Fibroblast of skin of right biceps (primary cell): Measurements from ENCODE around the gene ROBO1.

Source experiments
- DNase-seq: peaks from one replicate; pipeline ENCODE4 v3.0.0-alpha.2; 2013

The ROBO1 gene

DNA sequence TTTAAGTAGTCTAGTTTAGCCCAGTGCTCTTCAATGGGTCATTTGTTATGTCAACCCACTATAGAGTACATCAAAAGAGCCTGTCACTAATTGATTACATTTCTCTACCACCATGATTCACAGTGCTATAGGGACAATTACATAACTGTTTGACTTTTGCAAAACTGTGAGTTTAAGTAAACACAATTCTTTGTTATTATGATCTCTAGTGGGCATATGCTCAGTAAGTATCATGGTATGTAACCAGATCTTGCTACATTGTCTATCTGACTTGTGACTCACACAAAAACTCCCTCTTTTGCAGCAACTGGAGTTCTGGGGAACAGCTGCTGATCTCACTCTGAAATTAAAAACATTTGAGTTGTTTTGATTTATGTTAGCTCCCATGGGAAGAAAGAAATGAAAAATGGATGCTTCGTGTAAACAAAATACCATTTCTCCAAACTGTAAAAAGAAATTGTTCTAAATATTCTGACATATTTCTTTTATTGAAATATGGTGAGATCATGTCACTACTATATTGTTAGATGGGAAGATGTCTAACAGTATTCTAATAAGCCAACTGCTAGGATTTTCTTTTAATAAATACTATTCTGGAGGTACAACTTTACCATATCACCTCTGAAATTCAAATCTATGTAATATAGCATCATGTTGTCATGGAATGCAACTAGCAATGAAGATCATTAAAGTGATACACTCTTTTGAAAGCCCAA is 470.4 kb downstream of the ROBO1 start:
- peak; percentile 90 for DNase-seq

GRCh38 chr3:79286882-79287281 is 480.9 kb downstream of the ROBO1 start:
- peak; percentile 75 for DNase-seq

GRCh38 chr3:79285871-79286270 is 481.9 kb downstream of the ROBO1 start:
- no peak for DNase-seq

DNA sequence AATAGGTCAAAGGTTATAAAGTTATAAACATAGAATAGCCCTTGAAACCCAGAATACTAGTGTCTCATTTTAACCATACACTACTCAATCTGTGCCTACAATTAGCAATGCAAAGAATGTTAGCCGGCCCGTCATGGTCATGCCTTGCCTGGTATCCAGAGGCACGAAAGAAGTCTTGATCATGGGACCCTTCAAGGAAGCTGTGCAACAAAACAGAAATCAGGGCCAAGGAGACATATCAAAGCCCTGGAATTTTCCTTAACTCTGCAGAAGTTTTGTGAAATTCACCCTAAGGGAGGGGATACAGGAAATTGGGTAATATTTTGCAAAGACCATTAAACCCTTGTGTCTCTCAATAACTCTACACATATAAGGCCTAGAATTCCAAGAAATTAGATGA is 482.4 kb downstream of the ROBO1 start:
- DNase-seq = no peak

- DNase-seq = no peak
Observed at GRCh38 chr3:79284781-79285180, 483.0 kb downstream of the ROBO1 start.

DNA sequence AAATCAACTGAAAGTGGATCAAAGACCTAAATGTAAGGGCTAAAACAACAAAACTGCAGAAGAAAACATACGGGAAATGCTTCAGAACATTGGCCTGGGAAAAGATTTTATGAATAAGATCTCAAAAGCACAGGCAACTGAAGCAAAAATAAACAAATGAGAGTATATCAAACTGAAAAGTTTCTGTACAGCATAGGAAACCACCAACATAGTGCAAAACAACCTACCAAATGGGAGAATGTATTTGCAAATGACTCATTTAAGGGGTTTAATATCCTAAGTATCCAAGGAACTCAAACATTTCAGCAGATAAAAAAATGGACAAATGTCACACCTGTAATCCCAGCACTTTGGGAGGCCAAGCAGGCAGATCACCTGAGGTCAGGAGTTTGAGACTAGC is 489.1 kb downstream of the ROBO1 start:
- DNase-seq = no peak

DNA sequence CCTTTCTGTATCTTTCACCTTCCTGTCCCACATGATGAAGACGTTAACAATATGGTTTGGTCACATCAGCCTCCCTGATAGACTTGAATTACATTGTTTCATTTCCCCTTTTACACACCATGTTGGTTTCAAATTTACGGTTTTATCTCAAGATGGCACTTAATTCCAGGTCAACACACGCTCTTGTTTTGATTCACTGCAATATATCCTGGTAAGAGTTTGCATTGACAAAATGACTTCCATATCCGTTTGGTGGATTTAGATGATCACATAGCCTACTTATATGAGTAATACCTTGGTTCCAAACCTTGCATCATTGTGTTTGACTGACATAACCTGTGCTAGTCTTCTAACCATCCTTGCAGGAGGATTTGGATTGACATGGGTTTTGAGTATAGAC is 499.4 kb downstream of the ROBO1 start:
- DNase-seq = no peak

DNA sequence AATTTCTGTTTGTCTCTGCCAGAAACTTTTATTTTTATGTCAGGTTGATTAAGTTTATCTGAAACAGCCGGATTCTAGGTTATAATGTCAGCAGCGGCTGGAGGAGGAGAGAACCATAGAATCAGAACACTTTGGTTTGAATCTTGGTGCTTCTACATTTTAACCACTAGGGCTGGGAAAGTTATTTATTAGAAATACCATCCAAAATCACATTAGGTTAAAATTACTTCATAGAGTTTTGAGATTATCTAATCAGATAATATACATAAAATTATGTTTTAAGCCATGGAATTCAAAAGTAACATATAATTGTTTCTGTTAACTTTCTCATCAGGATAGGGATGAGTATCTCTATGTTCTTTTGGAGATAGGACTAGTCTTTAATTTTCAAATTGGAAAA is 502.9 kb downstream of the ROBO1 start:
- DNase-seq = no peak

DNA sequence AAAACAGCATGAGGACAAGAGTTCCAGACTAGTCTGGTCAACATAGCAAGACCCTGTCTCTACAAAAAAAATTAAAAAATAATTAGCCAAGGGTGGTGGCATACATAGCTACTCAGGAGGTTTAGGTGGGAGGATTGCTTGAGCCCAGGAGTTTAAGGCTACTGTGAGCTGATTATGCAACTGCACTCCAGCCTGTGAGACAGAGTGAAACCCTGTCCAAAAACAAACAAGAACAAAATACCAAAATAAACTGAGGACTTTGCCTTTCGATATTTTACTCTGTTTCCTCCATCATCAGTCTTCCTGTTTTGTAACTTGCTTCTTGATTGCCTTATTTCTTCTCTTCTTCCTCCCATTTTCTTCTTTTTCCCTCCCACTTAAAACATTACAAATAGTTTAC is 504.4 kb downstream of the ROBO1 start:
- DNase-seq = no peak

GRCh38 chr3:79258479-79258878 is 509.3 kb downstream of the ROBO1 start:
- peak; percentile 42 for DNase-seq

DNA sequence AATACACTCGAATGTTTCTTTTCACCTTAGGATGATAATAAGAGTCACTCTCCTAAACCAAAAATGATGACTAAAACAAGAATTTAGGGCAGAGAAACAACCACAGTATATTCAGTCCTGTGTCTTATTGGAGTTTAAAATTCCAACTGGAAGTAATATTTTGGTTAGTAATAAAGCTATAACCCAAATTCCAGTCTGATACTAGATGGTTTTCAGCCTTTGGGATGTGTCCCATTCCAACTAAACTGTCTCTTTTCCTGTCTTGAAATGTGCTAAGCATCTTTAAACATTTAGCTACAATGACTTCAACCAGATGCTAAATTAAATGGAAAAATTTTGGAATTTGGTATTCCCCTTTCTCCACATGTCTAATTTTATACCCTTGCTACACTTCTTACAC is 510.0 kb downstream of the ROBO1 start:
- DNase-seq = peak; percentile 40

DNA sequence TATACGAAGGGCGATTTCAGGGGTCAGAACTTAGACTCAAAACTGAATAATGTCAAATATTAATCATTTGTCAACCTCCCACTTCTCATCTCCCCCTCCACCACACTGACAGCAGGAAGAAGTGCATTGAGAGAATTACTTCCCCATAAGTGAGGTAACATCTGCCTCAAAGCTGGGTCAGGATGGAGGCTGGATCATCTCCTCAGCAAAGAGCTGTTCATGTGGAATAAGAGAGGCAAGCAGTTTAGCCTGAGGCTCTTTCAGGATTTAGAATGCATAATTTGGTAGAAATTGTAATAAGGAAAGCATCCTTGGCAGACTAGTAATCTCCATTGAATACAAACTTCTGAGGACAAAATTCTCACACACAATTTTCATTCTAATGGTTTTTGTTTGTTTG is 512.1 kb downstream of the ROBO1 start:
- no peak for DNase-seq

GRCh38 chr3:79255292-79255691 is 512.5 kb downstream of the ROBO1 start:
- DNase-seq = no peak

DNA sequence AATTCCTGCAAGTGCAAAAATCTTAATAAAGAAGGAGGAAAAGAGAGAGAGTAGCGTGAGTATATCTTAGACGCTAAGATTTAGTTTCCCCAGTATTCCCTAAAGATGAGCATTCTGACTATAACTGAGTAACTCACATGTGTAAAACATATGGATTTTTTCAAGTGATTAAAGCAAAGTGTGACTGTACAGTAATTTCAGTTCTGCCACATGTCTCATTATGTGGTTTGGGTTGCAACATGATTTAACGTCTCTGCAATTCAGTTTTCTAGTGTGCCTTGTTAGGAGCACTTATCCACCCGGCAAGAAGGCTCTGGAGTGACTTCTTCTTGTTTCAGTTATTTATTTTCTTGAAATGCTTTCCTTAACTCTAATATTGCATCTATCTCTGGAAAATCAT is 514.1 kb downstream of the ROBO1 start:
- peak; percentile 79 for DNase-seq

GRCh38 chr3:79253271-79253670 is 514.5 kb downstream of the ROBO1 start:
- no peak for DNase-seq

DNA sequence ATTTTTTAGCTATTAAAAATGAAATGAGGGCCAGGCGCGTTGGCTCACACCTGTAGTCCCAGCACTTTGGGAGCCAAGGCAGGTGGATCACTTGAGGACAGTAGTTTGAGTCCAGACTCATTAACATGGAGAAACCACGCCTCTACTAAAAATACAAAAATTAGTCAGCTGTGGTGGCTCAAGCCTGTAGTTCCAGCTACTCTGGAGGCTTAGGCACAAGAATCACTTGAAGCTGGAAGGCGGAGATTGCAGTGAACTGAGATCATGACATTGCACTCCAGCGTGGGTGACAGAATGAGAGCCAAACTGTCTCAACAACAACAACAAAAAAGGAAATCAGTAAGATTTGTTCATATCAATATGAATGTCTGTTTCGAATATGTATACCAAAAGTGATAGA is 517.1 kb downstream of the ROBO1 start:
- DNase-seq = no peak

DNA sequence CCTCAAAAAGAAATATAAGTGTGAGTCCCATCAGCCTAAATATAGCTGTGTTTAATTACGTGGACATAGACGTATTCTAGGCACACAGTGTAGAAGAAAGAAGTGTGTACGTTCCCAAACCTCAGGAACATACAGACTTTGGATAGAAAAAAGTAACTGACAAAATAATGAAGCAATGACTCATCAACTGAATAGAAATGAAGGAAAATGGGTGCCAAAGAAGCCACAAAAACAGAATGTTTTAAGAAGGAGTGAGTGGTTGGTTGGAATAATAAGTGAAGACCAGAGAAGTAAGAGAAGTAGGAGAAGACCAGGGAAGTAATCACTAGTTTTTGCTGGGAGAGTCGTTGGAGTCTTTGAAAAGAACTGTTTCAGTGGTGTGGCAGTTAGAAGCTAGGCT is 518.1 kb downstream of the ROBO1 start:
- peak; percentile 21 for DNase-seq

- peak; percentile 75 for DNase-seq
Observed at GRCh38 chr3:79247725-79248043, 520.1 kb downstream of the ROBO1 start.

DNA sequence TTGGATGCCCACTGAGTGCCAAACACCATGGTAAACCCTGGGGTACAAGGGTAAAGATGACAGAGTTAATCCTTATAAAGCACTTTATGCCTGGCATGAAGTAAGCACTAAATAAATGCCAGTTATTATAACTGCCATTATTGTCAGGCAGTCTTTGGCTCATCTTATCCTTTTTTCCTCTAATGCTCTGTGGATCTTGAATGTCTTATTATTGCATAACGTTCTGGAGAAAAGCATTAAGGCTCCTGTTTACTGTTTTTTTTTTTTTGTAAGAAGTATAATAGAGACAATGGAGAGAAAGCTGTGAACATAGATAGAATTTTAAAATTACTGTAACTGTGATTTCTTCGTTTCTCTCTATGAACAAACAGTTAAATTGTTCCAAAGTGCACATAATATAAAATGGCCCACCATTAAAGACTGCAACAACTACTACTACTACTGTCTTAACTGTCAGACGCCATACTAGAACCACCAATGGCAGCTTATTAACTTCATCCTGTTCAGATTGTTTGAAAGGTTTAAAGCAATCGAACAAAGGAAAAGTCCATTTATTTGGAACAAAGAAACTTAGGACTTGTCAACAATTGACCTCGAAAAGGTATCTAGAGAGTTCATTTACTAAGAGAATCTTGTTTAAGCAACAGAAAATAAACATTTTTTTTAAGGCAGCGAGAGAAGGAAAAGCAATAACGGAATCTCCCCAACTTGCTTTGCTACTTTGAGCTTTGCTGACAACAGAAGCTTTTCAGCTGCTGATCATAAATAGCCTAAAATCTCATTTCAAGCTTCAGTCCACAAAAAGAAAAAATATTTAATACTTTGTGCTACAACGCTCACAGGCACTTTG is 520.7 kb downstream of the ROBO1 start:
- no peak for DNase-seq

DNA sequence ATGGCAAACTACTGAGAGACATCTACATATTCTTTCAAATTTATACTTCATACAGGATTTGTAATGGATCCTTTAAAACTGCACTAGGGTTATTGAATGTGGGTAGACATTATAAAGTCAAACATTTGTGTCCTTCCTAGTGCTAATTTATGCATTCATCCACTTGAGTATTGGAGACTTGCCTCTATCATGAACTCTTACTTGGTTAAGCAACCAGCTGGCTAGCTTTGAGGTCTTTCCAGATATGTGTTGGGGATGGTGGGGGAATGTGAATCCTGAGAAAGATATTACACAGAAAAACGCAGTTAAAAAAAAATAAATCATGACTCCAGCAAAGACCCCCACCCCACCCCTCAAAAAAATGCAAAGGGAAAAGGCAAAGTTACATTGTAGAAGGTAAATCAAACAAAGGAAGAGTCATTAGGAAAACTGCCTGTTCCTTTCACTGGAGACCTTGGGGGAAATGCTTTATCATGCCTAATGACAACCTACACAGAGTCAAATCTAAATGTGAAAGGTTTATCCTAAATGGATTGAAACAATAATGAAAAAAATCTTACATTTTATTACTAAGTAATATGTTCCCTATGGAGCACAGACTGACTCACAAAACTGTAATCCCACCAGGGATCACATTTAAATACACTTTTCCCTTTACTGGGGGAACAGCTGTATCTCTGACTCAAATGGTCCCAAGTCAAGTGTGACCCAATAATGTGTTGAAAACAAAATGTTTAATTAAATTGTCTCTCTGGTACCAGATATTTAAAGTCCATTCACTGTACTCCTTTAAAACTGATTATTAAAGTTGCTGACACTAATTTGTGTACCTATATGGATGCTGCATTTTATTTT is 522.3 kb downstream of the ROBO1 start:
- peak; percentile 21 for DNase-seq

DNA sequence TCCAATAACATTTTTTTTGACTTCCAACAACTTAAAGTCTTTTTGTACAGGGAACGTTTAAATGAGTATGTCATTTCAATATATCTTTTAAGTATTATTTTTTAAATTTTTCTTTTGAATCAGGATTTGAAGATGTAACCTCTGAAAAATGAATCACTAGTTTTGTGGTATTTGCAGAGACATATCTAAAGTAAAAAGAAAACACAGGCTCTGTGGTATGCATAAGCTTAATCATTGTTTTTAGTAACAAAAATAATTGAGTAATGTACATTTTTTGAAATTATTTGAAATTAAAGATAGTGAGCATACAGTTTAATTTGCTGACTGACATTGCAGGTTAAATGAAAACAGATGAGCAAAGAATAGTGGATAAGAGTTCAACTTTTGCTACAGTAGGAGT is 531.3 kb downstream of the ROBO1 start:
- DNase-seq = peak; percentile 37

- DNase-seq = no peak
Observed at GRCh38 chr3:79233431-79234060, 534.3 kb downstream of the ROBO1 start.

DNA sequence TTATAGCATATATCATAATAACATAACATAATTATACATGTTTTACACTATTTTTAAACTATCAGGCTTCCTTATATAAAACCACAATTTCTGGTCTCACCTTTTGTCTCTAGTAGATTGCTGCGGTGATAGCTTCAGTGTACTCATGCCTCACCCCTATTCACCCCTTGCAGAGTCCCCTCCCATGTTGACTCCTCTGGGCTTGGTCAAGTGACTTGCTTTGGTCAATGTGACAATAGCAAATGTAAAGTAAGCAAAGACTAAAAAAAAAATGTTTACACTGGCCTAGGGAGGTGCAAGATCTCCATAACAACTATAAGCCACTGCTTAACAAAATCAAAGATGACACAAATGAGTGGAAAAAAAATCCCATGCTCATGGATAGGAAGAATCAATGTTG is 537.5 kb downstream of the ROBO1 start:
- DNase-seq = no peak
